HG02763 (cell line): ENCODE results near the gene EFNB3.

Source experiments
- ATAC-seq: cut with Tn5 transposase; IDR thresholded peaks from one replicate; pipeline ENCODE4 v1.9.1; 2021; ENCODE audit warnings: mild to moderate bottlenecking, moderate library complexity; ENCODE audit not compliant: unreplicated experiment

The EFNB3 gene

DNA sequence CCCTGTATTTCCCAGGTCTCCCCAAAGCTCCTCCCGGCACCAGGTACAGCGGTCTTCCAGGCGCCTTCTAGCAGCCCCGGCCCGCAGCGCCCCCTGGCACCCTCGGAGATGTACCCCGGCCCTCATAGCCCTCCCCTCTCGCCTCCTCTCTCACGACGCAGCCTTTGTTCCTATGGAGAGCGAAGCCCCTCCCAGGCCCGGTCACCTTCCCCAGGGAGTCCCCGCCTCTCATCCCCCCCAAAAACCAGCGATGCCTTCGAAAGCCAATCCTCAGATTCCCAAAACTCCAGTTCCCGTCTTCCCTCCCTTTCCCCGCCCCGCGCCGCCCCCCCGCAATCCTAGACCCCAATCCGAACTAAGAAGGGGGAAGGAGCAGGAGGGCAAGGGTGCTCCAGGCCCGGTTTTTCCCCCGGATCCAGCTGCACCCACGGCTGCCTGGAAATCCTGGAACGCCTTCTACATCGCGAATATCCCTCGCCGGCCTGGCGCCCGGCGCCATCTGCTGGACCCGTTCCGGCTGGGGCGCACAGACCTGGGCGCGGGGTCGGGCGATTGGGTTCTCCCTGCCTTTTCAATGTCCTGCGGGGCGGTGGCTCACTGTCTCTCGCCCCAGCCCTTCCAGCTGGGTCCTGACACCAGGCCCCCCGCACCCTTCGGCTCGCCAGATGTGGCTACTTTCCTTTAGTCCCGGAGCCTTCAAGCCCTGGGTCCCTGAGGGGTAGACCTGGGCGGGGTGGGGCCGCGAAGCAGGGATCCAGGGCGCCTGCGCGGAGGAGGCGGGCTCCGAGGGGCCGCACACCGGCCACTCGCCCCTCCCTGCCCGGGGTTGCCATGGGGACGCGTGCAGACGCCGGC, 12.1 kb downstream of the EFNB3 start, which contains the start of gene DNAH2:
Gene DNAH2, plus strand, starts transcription at position 844 of the 855 bp plus-strand sequence. CDS start 1,991 bp downstream, outside the sequence.
- ATAC-seq, result no peak

DNA sequence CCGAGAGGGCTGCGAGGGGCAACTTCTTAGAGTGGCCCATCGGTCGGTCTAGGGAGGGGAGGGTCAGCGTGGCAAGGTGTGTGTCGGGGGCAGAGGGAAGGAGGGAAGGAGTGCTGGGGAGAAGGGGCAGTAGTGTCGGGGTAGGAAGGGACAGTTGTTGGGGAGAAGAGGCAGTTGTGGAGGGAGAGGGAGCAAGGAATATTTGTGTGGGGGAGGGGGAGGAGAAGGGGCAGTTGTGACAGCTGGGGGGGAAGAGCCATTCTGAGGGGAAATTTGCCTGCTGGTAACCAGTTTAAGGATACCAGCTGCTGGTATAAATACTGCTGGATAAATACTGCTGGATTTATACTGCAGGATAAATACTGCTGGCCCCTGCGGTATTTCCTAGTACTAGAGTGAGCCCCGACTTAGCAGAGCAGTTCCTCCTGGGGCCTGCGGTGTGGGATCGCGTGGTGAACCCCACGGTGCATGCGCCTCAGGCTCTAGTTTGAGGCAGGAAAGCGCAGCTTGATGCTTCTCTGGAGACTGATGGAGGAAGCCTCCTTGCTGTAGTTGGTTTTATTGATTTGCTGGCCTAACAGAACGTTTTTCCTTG, 12.9 kb downstream of the EFNB3 start:
- ATAC-seq, result no peak

DNA sequence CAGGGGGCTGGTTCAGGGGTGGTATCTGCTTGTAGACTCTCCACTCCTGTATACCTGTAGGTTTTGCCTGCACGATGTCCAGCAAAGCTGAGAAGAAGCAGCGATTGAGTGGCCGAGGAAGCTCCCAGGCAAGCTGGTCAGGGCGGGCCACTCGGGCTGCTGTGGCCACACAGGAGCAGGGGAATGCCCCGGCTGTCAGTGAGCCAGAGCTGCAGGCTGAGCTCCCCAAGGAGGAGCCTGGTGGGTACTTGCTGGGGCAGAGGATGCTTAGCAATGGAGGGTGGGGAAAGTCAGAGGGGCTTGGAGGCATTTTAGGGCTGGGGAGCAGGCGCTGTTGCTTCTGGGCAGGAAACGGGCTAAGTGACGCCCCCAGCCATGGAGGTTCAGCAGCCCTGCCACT, 14.7 kb downstream of the EFNB3 start:
- ATAC-seq, result no peak

DNA sequence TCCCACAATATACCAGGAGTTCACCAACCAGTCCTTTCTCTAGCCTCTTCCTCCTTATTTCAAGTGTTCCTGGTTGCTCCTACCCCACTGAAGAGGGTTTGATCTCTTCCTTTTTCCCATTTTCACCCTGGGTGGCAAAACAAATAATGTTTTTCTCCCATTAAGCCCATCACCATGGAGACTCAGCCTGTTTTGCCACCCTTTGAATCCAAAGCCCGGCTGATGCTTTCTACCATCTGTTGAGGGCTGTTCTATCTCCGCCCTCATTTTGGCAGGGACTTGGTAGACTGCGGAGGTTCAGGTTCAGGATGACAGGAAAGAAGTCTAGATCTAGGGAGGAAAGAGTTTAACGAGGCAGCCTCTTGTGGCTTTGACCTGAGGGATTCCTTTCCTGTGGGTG, 15.1 kb downstream of the EFNB3 start:
- ATAC-seq, result no peak

DNA sequence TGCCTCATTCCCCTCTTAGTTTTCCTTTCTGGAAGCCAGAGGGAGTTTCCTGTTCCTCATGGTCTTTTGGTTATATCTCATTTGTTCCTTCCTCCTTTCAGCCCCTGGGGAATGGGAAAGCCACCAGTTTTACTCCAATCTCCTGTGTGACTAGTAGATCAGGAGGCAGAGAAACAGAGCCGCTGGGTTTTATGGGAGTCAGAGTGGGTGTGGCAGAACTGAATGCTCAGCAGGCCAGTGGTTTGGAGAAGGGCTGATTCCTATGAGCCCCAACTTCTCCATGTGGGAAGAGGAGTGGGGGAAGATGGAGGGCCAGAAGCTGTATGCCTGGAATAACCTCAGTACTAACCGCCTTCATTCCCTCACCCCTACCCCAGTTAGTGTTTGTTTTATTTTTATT, 16.6 kb downstream of the EFNB3 start:
- no peak for ATAC-seq

DNA sequence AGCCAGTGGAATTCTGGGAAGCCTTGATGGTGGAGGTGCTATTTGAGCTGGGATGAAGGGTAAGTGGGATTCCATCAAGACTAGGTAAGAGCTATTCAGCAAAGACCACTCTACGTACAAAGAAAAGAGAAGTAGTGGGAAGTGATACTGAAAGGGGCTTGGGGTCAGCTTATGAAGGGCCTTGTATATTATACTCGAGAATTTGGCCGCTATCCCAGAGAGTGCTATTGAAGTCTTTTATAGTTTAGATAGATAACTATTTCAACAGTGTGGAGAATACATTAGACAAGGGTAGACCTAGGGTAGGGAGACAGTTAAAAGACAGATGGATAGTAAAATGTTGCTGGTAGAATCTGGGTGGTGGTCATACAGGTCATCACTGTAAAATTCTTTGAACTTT, 22.9 kb downstream of the EFNB3 start:
- ATAC-seq, result no peak

DNA sequence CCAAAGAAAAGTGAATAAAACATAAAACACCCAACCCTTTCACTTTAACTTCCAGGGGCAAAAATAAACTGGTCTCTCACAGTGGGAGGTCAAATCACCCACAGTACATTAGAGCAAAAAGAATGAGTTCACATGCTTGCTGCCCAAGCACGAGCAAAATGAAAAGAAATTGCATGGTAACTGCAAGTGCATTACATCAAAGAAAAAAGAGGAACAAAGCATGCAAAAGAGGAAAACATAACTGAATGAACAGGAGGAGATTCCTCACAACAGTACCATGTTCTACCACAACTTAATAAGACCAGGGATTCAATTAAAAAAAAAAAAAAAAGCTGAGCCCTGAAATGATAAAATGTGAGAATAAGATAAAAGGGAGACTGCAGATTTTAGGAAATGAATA, 24.8 kb downstream of the EFNB3 start:
- ATAC-seq, result no peak

DNA sequence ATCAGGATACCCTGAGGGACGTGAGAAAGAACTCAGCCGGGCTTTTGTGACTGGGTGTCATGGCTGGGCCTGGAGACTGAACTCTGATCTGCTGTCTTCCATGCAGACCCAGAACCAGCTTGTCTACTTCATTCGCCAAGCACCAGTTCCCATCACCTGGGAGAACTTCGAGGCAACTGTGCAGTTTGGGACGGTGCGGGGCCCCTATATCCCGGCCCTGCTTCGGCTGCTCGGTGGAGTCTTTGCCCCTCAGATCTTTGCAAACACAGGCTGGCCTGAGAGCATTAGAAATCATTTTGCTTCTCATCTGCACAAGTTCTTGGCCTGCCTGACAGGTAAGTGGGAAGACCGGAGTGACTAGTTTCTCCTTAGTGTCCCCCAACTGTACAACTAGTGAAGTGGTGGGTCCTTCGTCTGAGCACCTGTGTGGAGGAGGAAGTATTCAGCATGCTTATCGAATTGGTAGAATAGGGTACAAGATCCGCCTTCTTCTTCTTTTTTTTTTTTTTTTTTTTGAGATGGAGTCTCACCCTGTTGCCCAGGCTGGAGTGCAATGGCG, 28.1 kb downstream of the EFNB3 start:
- no peak for ATAC-seq

DNA sequence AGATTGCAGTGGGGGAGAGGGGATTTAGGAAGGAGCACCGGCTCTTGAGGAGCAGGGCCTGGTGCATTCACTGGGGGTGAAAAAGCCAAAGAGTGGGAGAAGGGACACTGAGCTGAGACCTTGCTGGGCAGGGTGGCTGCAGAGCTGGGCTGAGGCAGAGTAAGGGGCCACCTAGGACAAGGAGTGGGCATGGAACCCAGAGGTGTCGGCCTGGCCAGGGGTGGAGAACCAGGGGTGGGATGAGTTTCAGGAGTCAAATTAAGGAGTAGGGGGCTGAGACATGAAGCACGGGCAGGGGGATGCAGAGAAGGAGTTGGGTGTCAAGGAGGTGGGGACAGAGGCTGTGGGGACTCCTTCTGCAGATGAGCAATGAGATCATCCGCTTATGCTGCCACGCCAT, 32.6 kb downstream of the EFNB3 start:
- no peak for ATAC-seq

DNA sequence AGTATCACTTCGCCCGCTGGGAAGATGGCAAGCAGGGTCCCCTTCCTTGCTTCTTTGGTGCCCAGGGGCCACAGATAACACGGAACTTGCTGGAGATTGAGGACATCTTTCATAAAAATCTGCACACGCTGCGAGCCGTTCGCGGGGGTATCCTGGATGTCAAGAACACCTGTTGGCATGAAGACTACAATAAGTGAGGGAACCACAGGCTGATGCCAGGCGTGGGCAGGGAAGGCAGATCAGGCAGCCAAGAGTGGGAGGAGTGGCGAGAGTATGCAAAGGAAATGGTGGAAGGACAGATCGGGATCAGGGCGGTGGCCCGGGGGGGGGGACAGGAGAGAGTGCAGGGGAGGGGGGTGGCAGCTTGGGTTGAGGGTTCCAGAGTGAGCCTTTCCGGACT, 34.7 kb downstream of the EFNB3 start:
- ATAC-seq, result no peak

DNA sequence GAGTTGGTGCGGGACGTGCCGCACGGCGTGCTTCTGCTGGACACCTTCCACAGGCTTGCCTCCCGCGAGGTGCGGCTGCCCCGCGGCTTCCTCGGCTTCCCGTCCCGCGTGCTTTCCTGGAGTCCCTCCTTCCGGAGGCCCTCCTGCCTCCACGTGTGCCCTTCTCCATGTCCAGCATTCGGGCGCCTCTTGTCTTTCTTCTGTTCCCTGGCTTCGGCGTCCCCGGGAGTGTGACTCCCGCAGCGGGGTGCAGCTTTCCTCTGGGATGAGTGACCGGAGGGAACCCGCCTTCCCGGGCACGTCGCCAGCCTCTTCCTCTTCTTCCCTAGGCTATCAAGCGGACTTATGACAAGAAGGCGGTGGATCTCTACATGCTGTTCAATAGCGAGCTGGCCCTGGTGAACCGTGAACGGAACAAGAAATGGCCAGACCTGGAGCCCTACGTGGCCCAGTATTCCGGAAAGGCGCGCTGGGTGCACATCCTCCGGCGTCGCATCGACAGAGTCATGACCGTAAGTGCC, 35.5 kb downstream of the EFNB3 start:
- no peak for ATAC-seq

DNA sequence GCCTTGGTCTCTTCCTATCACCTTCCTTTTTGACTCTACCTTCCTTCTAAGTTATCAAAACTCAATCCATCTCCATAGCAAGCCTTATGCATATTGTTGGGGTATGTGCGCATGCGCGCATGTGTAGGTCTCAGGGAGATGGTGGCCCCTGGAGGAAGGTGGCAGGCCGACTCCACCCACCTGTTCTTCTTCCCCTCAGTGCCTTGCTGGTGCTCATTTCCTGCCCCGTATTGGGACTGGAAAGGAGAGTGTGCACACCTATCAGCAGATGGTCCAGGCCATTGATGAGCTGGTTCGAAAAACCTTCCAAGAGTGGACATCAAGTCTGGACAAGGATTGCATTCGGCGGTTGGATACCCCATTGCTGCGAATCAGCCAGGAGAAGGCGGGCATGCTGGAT, 37.7 kb downstream of the EFNB3 start:
- ATAC-seq, result no peak

DNA sequence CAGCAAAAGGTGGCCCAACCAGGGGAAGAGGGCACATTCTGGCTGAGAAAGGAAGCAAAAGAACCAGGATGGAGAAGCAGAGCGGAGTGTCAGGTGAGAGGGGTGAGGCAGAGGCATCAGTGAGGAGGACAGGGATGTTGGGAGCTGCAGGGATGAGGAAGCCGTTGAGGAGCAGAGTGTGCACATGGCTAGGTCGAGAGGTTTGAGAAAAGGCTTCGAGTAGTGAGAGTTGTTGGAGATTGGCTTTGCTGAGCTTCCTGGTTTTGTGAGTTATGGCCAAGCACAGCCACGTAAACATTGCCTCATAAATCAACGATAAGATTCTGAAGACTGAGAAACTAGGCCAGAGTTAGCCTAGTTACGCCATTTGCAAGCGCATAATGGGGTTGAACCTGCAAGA, 39.4 kb downstream of the EFNB3 start:
- ATAC-seq, result no peak

DNA sequence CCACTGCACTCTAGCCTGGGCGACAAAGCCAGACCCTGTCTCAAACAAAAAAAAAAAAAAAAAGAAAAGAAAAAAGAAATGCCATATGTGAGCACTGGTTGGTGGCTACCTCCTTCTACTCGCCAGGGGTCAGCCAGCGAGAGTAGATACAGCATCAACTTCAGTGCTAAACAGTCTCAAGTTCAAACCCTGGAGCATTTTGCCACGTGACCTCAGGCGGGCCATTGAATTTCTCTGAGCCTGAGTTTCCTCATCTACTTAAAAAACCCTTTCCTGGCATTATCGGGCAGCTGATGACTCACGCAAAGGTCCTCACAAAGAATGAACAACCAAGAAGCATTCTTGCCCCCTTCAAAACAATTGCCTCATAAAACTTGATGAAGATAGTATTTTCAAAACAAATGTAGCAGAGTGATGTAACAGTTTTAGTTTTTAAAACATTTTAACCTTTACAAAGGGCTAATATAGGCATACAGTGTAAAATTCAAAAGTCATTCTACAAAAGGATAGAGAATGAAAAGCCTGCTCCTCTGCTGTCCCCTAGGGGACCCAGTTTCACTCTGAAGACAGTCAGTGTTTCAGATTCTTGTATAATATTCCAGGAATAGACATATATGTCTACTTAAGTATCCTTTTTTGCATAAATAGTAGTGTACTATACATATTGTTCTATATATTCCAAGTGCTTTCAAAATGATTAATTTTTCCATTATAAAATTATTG, 40.9 kb downstream of the EFNB3 start:
- ATAC-seq, result no peak

DNA sequence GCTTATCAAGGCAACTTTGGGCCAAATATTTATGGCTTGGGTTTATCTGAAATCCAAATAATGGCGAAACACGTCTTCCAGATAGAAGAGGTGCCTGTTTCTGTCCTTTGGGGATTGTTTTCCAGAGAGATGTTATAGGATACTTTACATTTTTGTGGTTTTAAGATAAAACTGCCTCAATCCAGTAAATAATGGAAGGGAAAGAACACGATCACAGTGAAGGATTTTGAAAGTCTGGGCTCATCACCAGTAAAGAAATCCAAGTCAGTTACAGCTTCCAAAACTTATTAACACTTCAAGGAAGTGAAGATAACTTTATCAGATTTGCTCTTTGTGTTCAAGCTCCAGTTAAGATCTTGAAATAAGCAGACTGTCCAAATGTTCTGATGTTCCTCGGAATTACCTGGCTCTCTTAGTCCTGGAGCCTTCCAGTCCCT, 42.7 kb downstream of the EFNB3 start:
- ATAC-seq, result no peak

DNA sequence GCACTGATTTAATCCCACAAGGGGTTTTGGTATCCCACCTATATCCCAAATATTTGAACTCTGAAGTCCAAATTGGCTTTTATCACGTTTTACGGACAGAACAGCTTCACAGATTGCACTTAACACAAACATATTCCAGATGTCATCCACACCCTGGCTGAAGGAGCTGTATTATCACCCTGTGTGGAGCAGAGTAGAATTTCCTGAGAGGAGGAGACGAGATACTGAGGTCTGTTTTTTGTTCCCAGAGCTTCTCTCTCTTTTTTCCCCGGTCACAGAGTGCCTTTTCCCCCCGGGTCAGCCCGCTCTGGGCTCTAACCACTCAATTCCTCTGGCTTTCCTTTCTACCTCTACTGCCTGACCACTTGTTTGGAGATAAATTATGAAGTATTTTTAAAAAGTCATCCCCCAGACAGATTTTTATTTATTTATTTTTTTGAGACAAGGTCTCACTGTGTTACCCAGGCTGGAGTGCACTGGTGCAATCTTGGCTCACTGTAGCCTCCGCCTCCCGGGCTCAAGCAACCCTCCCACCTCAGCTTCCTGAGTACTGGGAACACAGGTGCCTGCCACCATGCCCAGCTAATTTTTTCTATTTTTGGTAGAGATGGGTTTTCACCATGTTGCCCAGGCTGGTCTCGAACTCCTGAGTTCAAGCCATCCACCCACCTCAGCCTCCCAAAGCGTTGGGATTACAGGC, 43.2 kb downstream of the EFNB3 start:
- ATAC-seq, result no peak

DNA sequence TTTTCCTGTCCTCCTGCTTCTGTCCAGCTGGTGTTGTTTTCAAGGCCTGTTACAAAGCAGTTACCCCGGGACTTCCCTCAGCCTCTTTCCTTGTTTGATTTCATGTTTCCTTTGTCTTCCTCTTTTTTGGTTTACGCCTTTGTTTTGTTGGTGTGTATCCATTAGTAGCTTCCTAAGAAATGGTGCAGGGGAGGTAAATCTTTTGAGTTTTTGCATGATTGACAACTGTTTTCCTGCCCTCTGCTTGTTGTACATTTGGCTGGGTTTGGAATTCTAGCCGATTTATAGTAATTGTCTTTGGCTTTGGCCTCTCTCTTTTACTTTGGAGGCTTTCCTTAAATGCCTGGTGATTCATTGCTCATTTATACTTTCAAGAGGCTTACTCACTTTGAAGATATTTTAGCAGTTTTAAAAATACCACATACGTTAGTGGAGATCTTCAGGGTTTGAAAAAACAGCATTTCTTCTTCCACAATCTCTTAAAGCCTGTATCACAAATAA, 45.4 kb downstream of the EFNB3 start:
- ATAC-seq, result no peak

DNA sequence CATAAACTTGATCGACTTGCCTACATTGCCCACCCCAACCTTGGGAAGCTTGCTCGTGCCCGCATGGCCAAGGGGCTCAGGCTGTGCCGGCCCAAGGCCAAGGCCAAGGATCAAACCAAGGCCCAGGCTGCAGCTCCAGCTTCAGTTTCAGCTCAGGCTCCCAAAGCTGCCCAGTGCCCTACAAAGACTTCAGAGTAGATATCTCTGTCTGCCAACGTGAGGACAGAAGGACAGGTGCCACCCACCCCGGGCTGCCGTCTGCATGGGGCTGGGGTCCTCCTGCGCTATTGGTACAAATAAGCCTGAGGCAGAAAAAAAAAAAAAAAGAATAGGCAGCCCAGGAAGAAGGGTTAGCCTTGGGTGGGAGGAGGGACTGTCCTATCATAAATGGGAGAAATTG, 49.7 kb downstream of the EFNB3 start:
- ATAC-seq, result no peak

DNA sequence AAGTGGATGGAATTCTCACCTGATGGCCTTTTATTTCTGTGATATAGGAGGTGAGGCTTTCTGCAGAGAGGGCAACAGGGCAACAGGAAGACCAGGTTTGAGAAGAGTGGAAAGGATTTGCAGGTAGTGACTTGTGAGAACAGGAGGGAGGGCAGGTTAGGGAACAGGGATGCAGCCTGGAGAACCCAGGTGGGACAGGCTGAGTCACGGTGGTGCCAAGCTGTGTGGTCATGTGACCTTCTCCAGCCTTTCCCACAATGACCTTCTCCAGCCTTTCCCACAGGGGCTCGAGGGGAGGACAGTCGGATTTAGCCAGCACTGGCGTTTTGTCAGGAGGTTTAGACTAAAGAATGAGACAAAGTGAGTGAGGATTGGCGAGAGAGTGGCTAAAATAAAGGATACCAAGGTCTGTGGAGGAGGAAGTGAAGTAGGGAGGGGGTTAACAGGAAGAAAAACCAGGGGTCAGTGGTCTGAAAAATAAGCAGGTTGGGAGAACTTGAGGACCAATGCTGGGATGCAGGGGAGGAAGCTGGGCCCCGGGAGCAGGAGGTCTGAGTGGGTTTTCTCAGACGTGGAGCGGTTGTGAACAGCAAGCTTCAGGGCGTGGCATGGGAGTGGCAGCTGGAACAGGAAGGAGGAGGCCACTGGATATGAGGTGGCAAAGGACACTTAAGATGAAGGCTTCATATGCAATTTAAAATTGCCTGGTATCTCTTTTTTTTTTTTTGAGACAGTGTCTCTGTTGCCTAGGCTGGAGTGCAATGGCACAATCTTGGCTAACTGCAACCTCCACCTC, 50.3 kb downstream of the EFNB3 start:
- ATAC-seq, result no peak

DNA sequence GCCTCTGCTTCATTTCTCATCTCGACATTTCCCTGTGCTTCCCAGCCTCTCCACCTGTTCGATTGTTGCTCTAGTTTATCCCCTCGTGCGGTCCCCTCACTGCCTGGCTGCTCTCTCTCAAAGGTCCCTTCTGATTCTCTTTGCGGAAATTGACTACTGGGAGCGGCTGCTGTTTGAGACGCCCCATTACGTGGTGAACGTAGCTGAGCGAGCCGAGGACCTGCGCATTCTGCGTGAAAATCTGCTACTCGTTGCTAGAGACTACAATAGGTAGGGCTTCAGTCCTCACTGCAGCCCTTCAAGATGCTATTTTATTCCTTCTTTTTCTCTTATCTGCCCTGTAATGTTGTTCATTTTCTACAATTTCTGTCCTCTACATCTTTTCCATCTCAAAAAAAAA, 52.0 kb downstream of the EFNB3 start:
- ATAC-seq, result no peak
